A549 (cell line): ENCODE measurements around the gene PTPRG.

Experiments
- CBX8 ChIP-seq: fragments of 200-600 bp; sonication (generic); IDR thresholded peaks from 2 replicates; pipeline ENCODE4 v1.6.1; 2016
- CEBPB ChIP-seq, 2 experiments: fragments of >200 bp in 1 of 2; sonication (Bioruptor Twin) in 1 of 2; formaldehyde crosslinking in 1 of 2; IDR thresholded peaks; 2 replicates each; pipeline ENCODE4 v1.6.1; 2012 to 2016
- EHF ChIP-seq: fragments of 250-450 bp; sonication (Bioruptor Pico); IDR thresholded peaks from 2 replicates; pipeline ENCODE4 v1.5.0; 2020; ENCODE audit warnings: mild to moderate bottlenecking
- MYC ChIP-seq: IDR thresholded peaks from 2 replicates; pipeline ENCODE4 v1.6.1; 2012; ENCODE audit warnings: mild to moderate bottlenecking, inconsistent platforms, low read length, improper control_type of control experiment, borderline replicate concordance
- PBX3 ChIP-seq: IDR thresholded peaks from 2 replicates; pipeline ENCODE4 v1.6.1; 2012
- PHF8 ChIP-seq: fragments of 200-600 bp; sonication (generic); IDR thresholded peaks from 2 replicates; pipeline ENCODE4 v1.6.1; 2016; ENCODE audit warnings: low read depth, mild to moderate bottlenecking, antibody characterized with exemption, moderate library complexity, borderline replicate concordance
- POLR2A ChIP-seq: IDR thresholded peaks from 2 replicates; pipeline ENCODE4 v1.6.1; 2012; ENCODE audit warnings: mild to moderate bottlenecking, low read length
- RAD21 ChIP-seq, 2 experiments: fragments of >200 bp in 1 of 2; sonication (Bioruptor Twin) in 1 of 2; formaldehyde crosslinking in 1 of 2; IDR thresholded peaks in 1 of 2; conservative IDR thresholded peaks in 1 of 2; 2 replicates in 1 of 2; 3 replicates in 1 of 2; pipeline ENCODE4 v1.6.1; 2012 to 2018; ENCODE audit warnings: inconsistent platforms in 1 of 2
- REST ChIP-seq: fragments of 200-600 bp; sonication (generic); IDR thresholded peaks from 2 replicates; pipeline ENCODE4 v1.6.1; 2016; ENCODE audit warnings: antibody characterized with exemption, mild to moderate bottlenecking, moderate library complexity
- RFX5 ChIP-seq: fragments of 450-650 bp; IDR thresholded peaks from 2 replicates; pipeline ENCODE4 v1.7.1; 2014; ENCODE audit warnings: antibody characterized with exemption, mild to moderate bottlenecking, moderate library complexity
- SMC3 ChIP-seq: fragments of >200 bp; sonication (Bioruptor Twin); formaldehyde crosslinking; IDR thresholded peaks from 3 replicates; pipeline ENCODE4 v1.6.1; 2018; ENCODE audit warnings: inconsistent platforms
- TF ChIP-seq, protein P1 (sequence below): fragments of >200 bp; sonication (Bioruptor Twin); formaldehyde crosslinking; IDR thresholded peaks from 3 replicates; pipeline ENCODE4 v1.5.1; 2016
- TF ChIP-seq, protein P2 (sequence below): fragments of >200 bp; sonication (Bioruptor Twin); formaldehyde crosslinking; IDR thresholded peaks from 2 replicates; pipeline ENCODE4 v1.6.1; 2016

DNA sequence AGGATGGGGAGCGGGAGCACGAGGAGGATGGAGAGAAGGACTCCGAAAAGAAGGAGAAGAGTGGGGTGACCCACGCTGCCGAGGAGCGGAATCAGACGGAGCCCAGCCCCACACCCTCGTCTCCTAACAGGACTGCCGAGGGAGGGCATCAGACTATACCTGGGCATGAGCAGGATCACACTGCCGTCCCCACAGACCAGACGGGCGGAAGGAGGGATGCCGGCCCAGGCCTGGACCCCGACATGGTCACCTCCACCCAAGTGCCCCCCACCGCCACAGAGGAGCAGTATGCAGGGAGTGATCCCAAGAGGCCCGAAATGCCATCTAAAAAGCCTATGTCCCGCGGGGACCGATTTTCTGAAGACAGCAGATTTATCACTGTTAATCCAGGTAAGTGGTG lies 642.2 kb downstream of the PTPRG start:
- TF ChIP-seq, protein P1, sequence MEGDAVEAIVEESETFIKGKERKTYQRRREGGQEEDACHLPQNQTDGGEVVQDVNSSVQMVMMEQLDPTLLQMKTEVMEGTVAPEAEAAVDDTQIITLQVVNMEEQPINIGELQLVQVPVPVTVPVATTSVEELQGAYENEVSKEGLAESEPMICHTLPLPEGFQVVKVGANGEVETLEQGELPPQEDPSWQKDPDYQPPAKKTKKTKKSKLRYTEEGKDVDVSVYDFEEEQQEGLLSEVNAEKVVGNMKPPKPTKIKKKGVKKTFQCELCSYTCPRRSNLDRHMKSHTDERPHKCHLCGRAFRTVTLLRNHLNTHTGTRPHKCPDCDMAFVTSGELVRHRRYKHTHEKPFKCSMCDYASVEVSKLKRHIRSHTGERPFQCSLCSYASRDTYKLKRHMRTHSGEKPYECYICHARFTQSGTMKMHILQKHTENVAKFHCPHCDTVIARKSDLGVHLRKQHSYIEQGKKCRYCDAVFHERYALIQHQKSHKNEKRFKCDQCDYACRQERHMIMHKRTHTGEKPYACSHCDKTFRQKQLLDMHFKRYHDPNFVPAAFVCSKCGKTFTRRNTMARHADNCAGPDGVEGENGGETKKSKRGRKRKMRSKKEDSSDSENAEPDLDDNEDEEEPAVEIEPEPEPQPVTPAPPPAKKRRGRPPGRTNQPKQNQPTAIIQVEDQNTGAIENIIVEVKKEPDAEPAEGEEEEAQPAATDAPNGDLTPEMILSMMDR = no peak
- no peak for TF ChIP-seq PBX3
- TF ChIP-seq MYC = no peak
- TF ChIP-seq SMC3 = no peak
- TF ChIP-seq CEBPB (IDR thresholded peaks at IDR 0.05) = no peak
- no peak for TF ChIP-seq RAD21 (conservative IDR thresholded peaks at IDR 0.05 in 1 of 2, IDR thresholded peaks at IDR 0.05 in 1 of 2)
- TF ChIP-seq, protein P2, sequence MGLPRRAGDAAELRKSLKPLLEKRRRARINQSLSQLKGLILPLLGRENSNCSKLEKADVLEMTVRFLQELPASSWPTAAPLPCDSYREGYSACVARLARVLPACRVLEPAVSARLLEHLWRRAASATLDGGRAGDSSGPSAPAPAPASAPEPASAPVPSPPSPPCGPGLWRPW = no peak
- no peak for TF ChIP-seq POLR2A
- no peak for TF ChIP-seq REST
- TF ChIP-seq CBX8 = no peak
- TF ChIP-seq RFX5 = no peak
- TF ChIP-seq PHF8 = no peak
- TF ChIP-seq EHF (CRISPR knock-in tag) = no peak
